ENCODE data around the gene TENM4. TPM values are rescaled to one million over a fixed set of nuclear protein-coding genes. Genes with fewer than 3 reads are reported as not detected.
"Not testable (repeated sequence)": the region's sequence is repeated elsewhere in the genome, so short reads cannot be mapped to it uniquely, and the experiment has no call there.

The TENM4 gene
- total RNA-seq, 1 donor from 2014 or later, result 46.6 TPM

DNA sequence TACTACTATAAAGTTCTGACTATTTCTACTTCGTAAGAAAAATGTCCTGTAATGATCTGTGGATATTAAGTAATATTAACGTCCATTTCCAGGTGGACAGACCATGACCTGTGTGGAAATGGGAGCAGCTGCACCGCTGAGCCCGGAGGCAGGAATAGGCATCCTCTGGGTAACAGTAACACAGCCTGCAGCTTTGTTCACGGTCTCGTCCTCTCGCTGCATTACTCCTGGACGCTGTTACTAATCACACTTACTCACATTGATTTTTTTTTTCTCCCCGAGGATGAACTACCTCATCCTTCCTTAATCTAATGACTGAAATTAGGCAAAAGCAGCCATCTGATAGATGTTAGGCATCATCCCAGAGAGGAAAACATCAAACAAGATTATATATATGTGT lies 520.5 kb downstream of the TENM4 start:
- DNase-seq (ENCODE audit: low spot score), result no peak

DNA sequence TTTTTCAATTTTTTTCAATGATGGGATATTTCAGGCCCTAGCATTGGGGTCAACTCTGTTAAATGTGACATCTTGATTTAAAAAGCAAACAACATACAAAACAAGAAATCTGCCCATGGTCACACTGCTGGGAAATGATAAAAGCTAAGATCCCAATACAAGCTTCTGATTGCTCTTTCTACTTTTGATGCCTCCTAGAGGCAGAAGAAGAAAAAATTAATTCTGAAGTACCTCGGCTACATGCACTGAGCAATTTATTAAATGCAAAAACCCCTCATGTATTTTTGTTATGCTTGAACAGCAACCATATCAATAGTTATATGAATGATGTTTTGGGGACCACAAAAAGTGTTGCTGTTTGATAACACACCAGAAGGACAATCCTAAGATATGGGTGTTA lies 524.1 kb downstream of the TENM4 start:
- no peak for DNase-seq (ENCODE audit: low spot score)

DNA sequence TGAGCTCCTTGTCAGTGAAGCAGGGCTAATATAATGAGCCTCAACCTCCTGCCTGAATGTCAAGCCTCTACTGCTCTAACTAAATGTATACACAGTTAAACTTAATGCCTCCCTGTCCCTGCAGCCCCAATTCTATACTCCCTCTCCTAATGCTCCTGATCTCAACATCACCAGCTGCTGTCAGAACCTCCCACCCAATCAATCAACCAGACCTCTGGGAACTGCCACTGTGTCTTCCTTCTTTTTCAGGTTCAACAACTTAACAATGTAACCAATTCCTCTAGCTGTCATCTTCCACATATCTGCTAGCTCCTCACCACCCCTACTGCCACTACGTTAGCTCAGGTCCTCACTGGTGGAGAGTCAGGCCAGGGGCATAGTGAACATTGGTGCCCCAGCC lies 526.3 kb downstream of the TENM4 start:
- no peak for DNase-seq (ENCODE audit: low spot score)

DNA sequence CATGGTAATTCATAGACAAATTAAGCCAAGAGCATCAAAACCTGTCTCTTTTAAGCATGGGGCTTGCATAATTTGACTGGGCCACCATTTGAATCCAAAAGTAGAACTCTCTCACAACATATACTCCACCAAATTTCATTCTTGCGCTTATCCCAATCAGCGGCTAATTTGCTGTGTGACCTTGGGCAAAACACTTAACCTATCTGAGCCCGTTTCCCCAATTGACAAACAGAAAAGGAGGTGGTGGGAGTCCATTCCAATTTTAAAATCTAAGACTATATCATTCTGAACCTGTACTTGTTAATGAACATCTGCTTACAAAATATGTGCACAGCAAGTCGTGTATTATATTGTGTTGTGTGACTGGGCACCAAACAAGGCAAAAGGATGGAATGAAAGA lies 528.1 kb downstream of the TENM4 start:
- no peak for DNase-seq (ENCODE audit: low spot score)

DNA sequence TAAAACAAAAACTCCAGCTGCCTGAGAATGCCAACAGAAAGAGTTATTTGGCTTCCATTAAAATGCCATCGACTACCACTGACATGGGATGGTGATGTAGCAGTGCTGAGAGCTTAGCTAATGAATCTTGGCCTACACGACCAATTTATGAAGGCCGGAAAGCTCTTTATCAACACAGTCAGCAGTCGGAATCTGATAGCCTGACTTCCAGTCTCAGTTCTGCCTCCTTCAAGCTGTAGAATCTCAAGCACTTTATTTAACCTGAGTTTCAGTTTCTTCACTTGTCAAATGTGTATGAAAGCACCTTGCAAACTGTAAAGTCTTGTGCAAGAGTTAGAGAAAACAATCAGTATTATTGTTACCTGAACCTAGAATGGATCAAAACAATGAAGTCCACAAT lies 530.5 kb downstream of the TENM4 start:
- no peak for DNase-seq (ENCODE audit: low spot score)

DNA sequence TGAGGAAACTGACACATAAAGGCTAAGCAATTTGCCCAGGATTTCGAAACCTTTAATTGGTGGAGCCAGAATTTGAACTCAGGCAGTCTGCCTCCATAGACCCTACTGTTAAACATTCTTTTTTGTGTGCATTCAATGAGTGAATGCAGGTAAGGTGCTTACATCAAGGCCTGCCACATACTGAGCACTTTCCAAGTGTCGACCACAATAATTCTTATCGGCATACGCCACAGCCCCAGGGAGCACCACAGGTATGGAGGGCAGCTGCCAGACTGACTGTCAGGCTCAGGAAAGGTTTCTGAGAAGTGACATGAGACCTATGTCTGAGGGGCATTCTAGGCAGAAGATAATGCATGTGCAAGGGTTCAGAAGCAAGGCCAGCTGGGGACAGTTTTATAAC lies 531.4 kb downstream of the TENM4 start:
- DNase-seq (ENCODE audit: low spot score), result no peak

DNA sequence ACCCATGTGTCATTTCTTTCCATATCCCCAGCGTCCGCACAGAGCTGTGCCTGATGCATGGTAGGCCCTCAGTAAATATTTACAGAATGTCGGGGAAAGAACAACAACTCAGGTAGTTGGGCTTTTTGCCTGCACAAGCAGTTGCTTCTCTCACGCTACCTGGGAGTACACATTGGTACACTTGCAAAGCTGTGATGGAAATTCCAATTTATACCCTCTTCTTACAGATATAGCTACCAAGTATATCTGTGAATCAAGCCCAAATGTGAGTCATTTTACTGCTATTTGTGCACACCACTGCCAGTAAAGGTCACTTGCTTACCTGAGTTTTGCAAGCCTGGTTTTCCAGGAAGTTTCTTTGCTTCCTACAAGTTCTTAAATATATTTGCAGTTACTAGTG lies 533.2 kb downstream of the TENM4 start:
- DNase-seq (ENCODE audit: low spot score), result no peak

DNA sequence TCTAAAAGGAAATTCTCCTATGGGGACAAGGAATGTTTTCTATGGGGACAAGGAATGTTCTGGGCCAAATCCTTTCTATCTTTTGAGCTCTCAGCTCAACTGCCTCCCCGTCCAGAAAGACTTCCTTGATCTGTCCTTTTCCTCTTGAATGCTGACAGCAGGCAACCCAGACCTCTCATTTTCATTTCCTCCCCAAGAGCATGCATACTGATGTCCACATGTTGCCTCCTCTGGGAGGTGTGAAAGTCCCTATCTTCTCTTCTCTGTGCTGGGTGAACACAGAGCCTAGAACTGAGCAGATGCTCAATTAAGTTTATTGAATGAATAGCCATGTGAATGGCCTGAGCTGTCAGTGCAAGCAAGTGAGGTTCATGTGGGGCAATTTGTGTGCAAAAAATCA lies 534.3 kb downstream of the TENM4 start:
- DNase-seq (ENCODE audit: low spot score), result no peak

DNA sequence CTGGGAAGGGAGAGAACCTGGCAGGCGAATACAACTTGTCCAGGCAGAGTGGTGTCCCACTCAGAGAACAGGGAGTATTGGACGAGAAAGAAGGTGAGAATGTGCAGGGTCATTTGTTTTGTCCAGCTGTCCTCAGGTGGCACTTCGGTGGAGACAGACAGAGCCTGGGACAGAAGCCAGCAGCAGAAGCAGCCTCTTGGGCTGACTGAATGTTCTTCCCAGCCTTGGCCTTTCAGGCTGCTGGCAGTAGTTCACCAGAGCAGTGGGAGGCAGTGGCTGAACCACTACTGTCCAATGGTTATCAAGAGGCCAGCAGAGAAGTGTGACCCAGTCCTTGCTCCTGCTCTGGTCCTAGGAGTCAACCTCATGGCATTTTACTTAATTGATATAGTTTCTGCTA lies 535.1 kb downstream of the TENM4 start:
- no peak for DNase-seq (ENCODE audit: low spot score)

DNA sequence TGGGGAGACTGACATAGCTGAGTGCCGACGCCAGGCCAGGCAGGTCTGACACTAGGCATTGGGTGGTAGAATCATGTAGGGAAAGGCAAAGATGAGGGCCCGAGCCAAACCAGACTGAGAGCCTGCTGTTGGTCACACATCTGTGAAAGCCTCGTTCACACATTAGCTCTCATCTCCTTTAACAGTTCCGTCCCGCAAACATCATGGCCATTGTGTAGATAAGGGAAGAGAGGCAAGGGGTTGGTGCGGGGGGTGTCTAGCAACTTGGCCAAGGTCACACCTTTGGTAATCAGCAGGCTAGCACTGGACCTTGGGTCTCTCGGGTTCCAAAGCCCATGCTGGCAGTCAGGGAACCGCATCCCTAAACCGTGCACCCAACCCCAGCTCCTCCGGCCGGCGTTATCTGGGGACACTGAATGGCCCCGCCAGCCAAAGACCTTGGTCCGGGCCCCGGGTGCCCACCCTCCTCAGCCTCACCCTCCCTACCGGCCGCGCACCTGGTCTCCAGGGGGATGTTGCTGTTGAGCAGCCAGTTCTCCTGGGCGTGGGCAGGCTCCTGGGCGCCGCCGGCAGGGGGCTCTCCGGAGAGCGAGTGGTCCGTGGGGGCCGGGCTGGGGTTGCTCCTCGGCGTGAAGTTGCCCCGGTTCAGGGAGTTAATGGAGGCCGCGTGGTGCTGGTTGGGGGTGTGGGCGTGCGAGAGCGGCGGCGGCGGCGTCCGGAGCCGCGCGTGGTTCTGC lies 537.9 kb downstream of the TENM4 start:
- DNase-seq (ENCODE audit: low spot score), result no peak

DNA sequence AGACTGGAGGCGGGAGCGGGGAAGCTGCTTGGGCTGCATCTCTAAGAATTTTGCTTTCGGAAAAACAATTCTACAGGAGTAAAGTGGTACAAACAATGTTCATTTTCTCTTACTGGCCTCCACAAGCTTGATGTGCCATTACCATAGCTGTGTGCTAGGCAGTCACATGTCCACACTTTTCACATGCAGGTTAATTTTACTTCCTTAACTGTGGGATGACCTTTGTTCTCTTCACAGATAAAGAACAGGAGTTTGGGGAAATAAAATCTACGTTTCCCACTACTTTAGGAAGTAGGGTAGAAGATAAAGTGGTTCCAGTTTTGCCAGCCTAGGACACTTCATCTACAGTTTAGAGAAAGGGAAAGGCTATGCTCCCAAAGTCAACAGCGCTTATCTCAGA lies 539.0 kb downstream of the TENM4 start:
- DNase-seq (ENCODE audit: low spot score), result no peak

DNA sequence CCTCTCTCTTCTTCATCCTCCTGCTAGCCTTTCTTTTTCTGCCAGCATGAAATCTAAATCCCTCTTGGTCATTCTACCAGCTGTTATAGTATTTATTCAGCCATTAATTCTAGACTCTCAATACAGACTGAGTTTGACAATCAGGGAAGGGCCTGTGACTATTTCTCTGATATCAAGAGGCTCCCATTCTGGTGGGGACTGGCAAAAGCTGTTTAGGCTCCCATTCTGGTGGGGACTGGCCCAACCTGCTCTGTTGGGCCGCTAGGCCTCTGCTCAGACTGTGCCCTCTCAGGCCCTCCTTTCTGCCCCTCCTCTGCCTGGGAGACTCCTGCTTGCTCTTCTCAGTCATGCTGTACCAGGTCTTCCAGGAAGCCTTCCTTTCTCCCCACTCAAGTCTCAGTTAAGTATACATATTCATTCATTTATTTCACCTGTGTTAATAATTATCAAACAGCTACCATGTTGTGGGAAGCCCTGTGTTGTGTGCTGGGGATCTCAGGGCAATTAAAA lies 542.5 kb downstream of the TENM4 start:
- no peak for DNase-seq (ENCODE audit: low spot score)

DNA sequence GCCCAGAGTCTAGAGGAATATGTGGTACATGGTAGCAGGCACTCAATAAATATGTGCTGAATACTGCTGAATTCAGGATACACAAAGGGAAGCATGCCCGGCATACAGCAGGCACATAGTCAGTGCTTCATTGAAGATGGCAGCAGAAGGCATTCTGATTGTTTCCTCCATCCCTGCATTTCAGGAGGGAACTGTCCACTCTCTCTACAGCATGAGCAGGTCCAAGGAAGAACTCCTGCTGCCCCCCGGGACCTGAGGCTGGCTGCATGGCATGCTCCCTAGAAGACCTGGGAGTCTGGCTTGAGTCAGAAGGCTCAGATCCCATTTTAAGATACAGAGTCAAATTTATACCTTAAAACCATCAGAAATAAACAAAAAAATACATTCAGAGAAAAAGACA lies 546.8 kb downstream of the TENM4 start:
- DNase-seq (ENCODE audit: low spot score), result no peak

DNA sequence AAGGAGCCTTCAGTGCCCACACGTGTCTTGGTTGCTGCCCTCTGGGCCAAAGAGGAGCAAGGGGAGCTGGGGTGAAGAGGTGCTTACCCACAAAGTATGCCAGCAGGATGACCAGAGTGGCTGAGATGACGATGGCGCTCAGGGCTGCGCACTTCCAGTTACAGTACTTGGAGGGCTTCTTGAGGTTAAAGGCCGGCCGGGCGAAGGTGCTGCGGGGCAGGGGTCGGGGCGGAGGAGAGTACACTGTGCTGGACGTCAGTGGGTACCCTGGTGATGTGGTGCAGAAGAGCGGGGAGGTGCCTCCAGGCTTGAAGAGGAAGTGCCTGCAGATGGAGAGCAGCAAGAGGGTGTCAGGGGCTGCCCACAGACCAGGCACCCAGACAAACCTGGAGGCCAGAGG lies 551.1 kb downstream of the TENM4 start:
- peak; percentile 85 for DNase-seq (ENCODE audit: low spot score)

DNA sequence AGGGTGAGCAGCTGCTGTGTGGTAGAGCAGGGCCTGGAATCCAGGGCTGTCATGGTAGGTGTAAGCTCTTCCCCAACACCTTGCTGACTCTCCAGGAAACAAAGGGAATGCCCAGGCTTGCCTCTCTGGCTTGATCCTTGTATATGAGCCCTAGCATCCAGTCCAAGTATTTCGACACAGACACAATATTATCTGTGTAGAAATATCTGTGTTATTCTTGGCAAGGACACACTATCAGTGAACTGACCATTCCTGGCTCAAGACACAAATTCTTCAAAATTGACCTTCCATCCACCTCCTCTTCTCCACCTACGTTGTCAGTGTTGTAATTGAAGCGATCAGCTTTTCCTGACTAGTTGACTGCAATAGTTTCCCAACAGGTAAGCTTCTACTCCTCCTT lies 554.2 kb downstream of the TENM4 start:
- DNase-seq (ENCODE audit: low spot score), result no peak

DNA sequence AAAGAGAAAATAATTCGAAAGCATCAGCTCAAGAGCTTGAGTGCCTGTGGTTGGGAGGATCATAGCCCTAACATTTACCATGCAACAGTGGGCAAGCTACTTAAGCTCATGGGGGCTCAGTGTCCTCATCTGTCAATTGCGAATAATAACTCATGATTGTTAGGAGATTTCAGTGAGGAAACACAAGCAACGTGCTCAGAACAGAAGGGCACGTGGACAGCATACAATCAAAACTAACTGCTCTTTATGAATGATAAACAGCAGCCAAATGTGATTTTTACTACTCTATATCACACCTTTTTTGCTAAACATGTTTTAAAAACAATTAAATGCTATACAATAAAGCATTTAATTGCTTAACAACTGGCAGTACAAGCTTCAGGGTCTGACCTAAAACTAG lies 556.1 kb downstream of the TENM4 start:
- no peak for DNase-seq (ENCODE audit: low spot score)

DNA sequence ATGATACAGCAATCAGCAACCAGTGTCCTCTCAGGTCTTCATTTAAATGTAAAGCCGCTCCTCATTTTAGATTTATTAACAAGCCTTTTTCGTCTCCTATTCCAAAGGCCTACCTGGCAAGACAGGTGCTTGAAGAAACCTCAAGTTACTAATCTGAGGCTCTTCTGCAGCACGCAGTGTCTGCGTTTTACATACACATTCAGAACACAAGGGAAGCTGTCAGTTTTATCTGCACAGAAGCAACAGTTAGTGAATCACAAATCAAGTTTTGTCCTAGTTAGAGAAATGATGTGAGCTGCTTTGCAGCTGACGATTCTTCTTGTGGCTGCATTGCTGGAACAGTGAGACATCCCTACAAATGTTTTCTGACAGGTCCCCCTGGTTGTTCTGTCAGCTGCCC lies 557.3 kb downstream of the TENM4 start:
- no peak for DNase-seq (ENCODE audit: low spot score)

DNA sequence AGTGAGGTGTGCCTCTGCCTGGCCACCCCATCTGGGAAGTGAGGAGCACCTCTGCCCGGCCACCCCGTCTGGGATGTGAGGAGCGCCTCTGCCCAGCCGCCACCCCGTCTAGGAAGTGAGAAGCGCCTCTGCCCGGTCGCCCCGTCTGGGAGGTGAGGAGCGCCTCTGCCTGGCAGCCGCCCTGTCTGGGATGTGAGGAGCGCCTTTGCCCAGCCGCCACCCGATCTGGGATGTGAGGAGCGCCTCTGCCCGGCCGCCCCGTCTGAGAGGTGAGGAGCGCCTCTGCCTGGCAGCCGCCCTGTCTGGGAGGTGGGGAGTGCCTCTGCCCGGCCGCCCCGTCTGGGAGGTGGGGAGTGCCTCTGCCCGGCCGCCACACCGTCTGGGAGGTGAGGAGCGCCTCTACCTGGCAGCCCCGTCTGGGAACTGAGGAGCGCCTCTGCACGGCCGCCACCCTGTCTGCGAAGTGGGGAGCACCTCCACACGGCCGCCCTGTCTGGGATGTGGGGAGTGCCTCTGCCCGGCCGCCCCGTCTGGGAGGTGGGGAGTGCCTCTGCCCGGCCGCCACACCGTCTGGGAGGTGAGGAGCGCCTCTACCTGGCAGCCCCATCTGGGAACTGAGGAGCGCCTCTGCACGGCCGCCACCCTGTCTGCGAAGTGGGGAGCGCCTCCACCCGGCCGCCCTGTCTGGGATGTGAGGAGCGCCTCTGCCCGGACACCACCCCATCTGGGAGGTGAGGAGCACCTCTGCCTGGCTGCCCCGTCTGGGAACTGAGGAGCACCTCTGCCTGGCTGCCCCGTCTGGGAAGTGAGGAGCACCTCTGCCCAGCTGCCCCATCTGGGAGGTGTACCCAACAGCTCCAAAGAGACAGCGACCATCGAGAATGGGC lies 561.5 kb downstream of the TENM4 start:
- not testable (repeated sequence) for DNase-seq (ENCODE audit: low spot score)

DNA sequence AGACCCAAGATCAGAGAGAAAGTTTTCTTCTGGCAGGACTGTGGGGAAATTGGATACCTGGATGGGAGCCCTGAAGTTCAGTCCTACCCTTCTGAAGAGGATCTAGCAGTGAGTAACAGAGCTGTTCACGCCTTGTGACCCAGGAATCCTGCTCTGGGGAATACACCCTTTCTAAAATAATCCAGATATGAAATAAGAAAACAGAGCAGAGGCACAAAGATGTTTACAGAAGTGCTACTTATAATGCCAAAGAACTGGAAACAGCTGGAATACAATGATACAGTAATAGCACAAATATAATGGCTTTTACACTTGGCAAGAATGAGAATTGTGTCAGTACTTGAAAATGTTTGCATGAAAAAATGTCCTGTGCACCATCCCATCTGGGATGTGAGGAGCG lies 562.2 kb downstream of the TENM4 start:
- DNase-seq (ENCODE audit: low spot score), result no peak

DNA sequence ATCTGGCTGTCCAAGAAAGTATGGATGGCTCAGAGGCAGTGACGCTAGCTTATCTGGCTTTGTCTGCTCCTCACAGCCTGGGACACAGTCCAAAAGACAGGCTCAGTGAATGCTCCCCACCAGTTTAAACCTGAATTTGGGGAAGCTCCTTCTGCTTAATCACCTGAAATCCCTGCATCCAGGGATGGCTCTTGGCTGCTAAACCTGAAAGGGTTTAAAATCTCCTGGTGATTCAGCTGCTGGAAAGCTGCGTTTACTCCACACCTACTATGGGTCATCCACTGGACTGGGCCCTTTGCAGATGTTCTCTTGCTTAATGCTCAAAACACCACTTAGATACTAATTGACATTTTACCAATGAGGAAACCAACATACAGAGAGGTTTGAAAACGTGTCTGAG lies 564.2 kb downstream of the TENM4 start:
- no peak for DNase-seq (ENCODE audit: low spot score)

DNA sequence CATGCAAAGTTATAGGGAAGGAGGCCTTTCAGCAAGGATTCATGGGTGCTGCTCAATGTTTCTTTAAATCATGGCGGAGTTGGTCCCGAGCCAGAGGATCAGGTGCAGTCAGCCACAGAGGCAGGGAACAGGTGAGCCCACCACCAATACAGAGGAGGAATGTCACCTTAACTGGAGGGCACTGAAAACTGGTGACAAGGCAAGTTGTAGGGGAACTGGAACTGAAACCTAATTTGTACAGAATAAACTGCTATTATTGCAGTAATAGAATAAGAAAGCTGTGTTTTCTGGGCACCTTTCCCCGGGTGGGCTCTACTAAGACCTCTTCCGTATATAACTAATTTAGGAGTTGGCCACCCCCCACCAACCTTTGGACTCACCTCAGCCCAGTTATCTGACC lies 570.2 kb downstream of the TENM4 start:
- DNase-seq (ENCODE audit: low spot score), result no peak

DNA sequence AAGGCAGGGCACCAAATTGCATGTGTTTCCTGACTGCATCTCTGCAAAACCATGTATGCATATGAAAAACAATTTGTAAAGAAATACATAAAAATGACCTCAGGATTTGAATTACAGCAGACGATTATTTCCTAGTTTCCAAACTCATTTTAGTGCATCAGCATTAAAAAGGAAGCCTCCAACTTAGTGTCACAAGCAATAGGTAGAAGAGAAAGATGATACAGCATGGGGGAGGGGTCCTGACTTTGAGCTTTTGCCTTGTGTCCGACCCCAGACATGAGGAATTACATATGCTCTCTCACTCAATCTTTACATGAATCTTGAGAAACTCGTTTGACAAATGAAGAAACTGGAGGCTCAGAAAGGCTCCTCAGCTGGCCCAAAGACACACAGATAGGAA lies 571.5 kb downstream of the TENM4 start:
- no peak for DNase-seq (ENCODE audit: low spot score)

DNA sequence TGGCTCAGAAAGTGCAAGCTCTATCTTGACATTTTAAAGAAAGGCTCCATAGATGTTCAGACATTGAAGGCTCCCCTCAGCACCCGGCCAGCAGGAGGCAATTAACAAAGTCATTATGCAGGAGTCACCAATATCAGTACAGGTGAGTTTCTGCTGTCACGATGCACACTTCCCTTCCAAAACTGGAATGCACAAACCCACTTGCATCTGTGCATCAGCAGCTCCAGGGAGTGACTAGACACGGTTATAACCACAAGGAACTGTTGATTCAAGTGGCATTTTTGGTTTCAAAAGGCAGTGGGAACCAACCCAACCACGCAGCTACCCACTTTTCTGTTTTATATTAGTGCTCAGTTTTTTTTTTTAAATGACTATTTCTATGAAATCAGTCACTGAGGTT lies 572.3 kb downstream of the TENM4 start:
- DNase-seq (ENCODE audit: low spot score), result no peak
